CD14-positive monocyte (primary cell): ENCODE measurements around the gene RNASEH2A. TPM values are rescaled to one million over a fixed set of nuclear protein-coding genes. Genes with fewer than 3 reads are reported as not detected.
"Not testable (repeated sequence)": the region's sequence is repeated elsewhere in the genome, so short reads cannot be mapped to it uniquely, and the experiment has no call there.

Experiments used
- DNase-seq, 3 donors: peaks; one replicate each; pipeline ENCODE4 v3.0.0-alpha.2; 2011 to 2022
- H2AFZ ChIP-seq: 2 replicates; pipeline ENCODE4 v1.6.0; 2012; ENCODE audit warnings: mild to moderate bottlenecking, low read depth, low read length, inconsistent platforms; ENCODE audit not compliant: insufficient read depth, poor library complexity, severe bottlenecking
- H3K27ac ChIP-seq, 2 donors: 1 replicate in 1 of 2; 2 replicates in 1 of 2; pipeline ENCODE4 v1.5.1; 2012 to 2013; ENCODE audit warnings: low read length in 2 of 2, control low read depth in 1 of 2, inconsistent platforms in 1 of 2, low read depth in 1 of 2, mild to moderate bottlenecking in 1 of 2
- H3K27me3 ChIP-seq, 2 donors: one replicate each; pipeline versions ENCODE4 v1.6.0 to v1.6.1; 2011 to 2013; ENCODE audit warnings: low read length in 2 of 2; ENCODE audit not compliant: control insufficient read depth in 2 of 2, insufficient read depth in 2 of 2
- H3K36me3 ChIP-seq, 2 donors: replicated peaks in 1 of 2; 1 replicate in 1 of 2; 2 replicates in 1 of 2; pipeline versions ENCODE4 v1.5.1 to v1.6.1; 2012 to 2013; ENCODE audit warnings: low read length in 2 of 2, control low read depth in 1 of 2, inconsistent platforms in 1 of 2, mild to moderate bottlenecking in 1 of 2; ENCODE audit not compliant: insufficient read depth in 2 of 2, control insufficient read depth in 1 of 2
- H3K4me1 ChIP-seq, 2 donors: 1 replicate in 1 of 2; 2 replicates in 1 of 2; pipeline versions ENCODE4 v1.5.1 to v1.6.1; 2012 to 2013; ENCODE audit warnings: low read length in 2 of 2, control low read depth in 1 of 2, inconsistent platforms in 1 of 2, mild to moderate bottlenecking in 1 of 2, moderate library complexity in 1 of 2; ENCODE audit not compliant: insufficient read depth in 2 of 2, control insufficient read depth in 1 of 2
- H3K4me2 ChIP-seq: replicated peaks from 2 replicates; pipeline ENCODE3; 2012; ENCODE audit warnings: low read length, moderate library complexity, mild to moderate bottlenecking; ENCODE audit not compliant: poor library complexity, severe bottlenecking; ENCODE audit errors: extremely low read depth
- H3K4me3 ChIP-seq, 3 experiments: fragments of 200-600 bp in 1 of 3; sonication (generic) in 1 of 3; replicated peaks in 1 of 3; 1 replicate in 2 of 3; 2 replicates in 1 of 3; pipeline ENCODE4 v1.5.1; 2011 to 2013; ENCODE audit warnings: low read length in 3 of 3, mild to moderate bottlenecking in 3 of 3, control low read depth in 2 of 3, low read depth in 2 of 3, inconsistent platforms in 1 of 3, moderate library complexity in 1 of 3
- H3K79me2 ChIP-seq: 2 replicates; pipeline ENCODE4 v1.6.0; 2012; ENCODE audit warnings: mild to moderate bottlenecking, control low read depth, inconsistent platforms, low read length, moderate library complexity; ENCODE audit not compliant: insufficient read depth
- H3K9ac ChIP-seq: 2 replicates; pipeline ENCODE4 v1.6.0; 2017; ENCODE audit warnings: low read length, mild to moderate bottlenecking; ENCODE audit not compliant: insufficient read depth, poor library complexity, severe bottlenecking
- H3K9me3 ChIP-seq, 2 donors: replicated peaks in 1 of 2; 1 replicate in 1 of 2; 2 replicates in 1 of 2; pipeline versions ENCODE4 v1.5.1 to v1.6.1; 2012 to 2013; ENCODE audit warnings: low read length in 2 of 2, control low read depth in 1 of 2; ENCODE audit not compliant: control insufficient read depth in 1 of 2, insufficient read depth in 1 of 2
- H4K20me1 ChIP-seq: 2 replicates; pipeline ENCODE4 v1.6.0; 2012; ENCODE audit warnings: mild to moderate bottlenecking, low read length, control low read depth, moderate library complexity; ENCODE audit not compliant: insufficient read depth
- H3K27ac Mint-ChIP-seq, 7 donors: one replicate each; pipeline ENCODE4 v1.8.0; 2020; ENCODE audit warnings: mild to moderate bottlenecking in 7 of 7, mixed read lengths in 7 of 7, moderate library complexity in 6 of 7, inconsistent platforms in 2 of 7
- H3K27me3 Mint-ChIP-seq, 3 donors: one replicate each; pipeline ENCODE4 v1.8.0; 2021 to 2022; ENCODE audit warnings: low read depth in 3 of 3, mild to moderate bottlenecking in 3 of 3, mixed read lengths in 3 of 3, moderate library complexity in 3 of 3, inconsistent platforms in 1 of 3
- H3K36me3 Mint-ChIP-seq, 2 donors: one replicate each; pipeline ENCODE4 v1.8.0; 2020; ENCODE audit warnings: mixed read lengths in 2 of 2, inconsistent platforms in 1 of 2, mild to moderate bottlenecking in 1 of 2
- H3K4me1 Mint-ChIP-seq: one replicate; pipeline ENCODE4 v1.8.0; 2020; ENCODE audit warnings: mild to moderate bottlenecking, mixed read lengths
- H3K4me3 Mint-ChIP-seq, 2 donors: one replicate each; pipeline ENCODE4 v1.8.0; 2020; ENCODE audit warnings: mild to moderate bottlenecking in 2 of 2, mixed read lengths in 2 of 2, moderate library complexity in 1 of 2
- H3K9me3 Mint-ChIP-seq, 7 donors: one replicate each; pipeline ENCODE4 v1.8.0; 2020 to 2022; ENCODE audit warnings: mixed read lengths in 7 of 7, mild to moderate bottlenecking in 6 of 7, moderate library complexity in 6 of 7, inconsistent platforms in 2 of 7
- CTCF ChIP-seq: fragments of 200-600 bp; IDR thresholded peaks from one replicate; pipeline ENCODE4 v1.8.0; 2022; ENCODE audit warnings: antibody characterized with exemption, mild to moderate bottlenecking
- WGBS: methylation state at CpG from one replicate; pipeline ENCODE4 v1.1.5; 2013; ENCODE audit warnings: missing lambda C conversion rate; ENCODE audit not compliant: insufficient coverage; 5-methylcytosine and 5-hydroxymethylcytosine counted together
- intact Hi-C, 2 donors: fragments of 100-400 bp; cut with micrococcal nuclease; formaldehyde crosslinking; loops; one replicate each; pipeline versions ENCODE4 v1.15.0 to v1.15.1; 2023
- polyA plus RNA-seq, 3 donors: library from polyadenylated mRNA; depleted of rRNA in 1 of 3; unstranded in 2 of 3; stranded (reverse) in 1 of 3; fragments of 300-500 nt in 2 of 3; fragments of >200 nt in 1 of 3; fragmentation: Illumina TruSeq in 2 of 3; gene quantifications; 1 replicate in 2 of 3; 2 replicates in 1 of 3; pipeline ENCODE4 v1.2.3, GENCODE V29; 2012 to 2021

The RNASEH2A gene
- polyA plus RNA-seq, 3 donors: 8.7 to 21.5 (median 15.2) TPM

DNA sequence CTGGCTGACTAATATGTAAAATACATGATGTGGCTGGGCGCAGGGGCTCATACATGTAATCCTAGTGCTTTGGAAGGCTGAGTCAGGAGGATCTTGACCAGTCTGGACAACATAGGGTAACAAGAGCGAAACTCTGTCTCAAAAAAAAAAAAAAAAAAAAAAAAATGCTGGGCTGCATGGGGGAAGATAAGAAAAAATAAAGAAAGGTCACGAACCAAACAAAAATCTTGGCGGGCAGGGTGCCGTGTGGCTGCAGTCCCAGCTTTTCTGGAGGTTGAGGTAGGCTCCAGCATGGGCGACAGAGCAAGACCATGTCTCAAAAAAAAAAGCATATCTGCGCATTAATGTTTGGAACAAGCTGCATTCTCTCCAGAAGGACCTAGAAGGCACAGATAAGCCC is 8.7 kb downstream of the RNASEH2A start:
- H3K4me1 Mint-ChIP-seq: no peaks in the 10 kb centered on the region
- intact Hi-C loops: no loop called here
- no peak overlapping the region for H3K4me2 ChIP-seq

GRCh38 chr19:12817188-12817587 is 10.8 kb downstream of the RNASEH2A start:
- peaks cover 0 to 15% of the 10 kb centered on the region in 2 donors for H3K36me3 ChIP-seq
- H3K4me1 ChIP-seq, H3K27me3 ChIP-seq, DNase-seq, H3K4me3 ChIP-seq, H2AFZ ChIP-seq, H3K27me3 Mint-ChIP-seq, H4K20me1 ChIP-seq, intact Hi-C loops, H3K27ac Mint-ChIP-seq, H3K4me3 Mint-ChIP-seq, H3K27ac ChIP-seq, H3K4me2 ChIP-seq, H3K9ac ChIP-seq, H3K9me3 ChIP-seq, H3K79me2 ChIP-seq, H3K4me1 Mint-ChIP-seq, H3K9me3 Mint-ChIP-seq: not testable (repeated sequence)
- H3K36me3 Mint-ChIP-seq: peaks cover 17 to 31% of the 10 kb centered on the region in 2 donors
- no CpG with 5 or more reads among the region's 6 CpGs for WGBS

More for the DNA sequence above, 8.7 kb downstream of the RNASEH2A start:
- 97% methylated on average over 6 of the region's 7 CpGs for WGBS
- Mint-ChIP-seq H3K4me3 (no peak overlapping the region), H3K27me3 (peaks cover 0 to 5% (median 2%) of the 10 kb centered on the region in 3 donors), H3K9me3 (peaks cover 0 to 2% (median 0%) of the 10 kb centered on the region in 7 donors), H3K27ac (no peak overlapping the region), H3K36me3 (peaks cover 17 to 32% of the 10 kb centered on the region in 2 donors)
- Histone ChIP-seq H3K79me2 (no peaks in the 10 kb centered on the region), H3K36me3 (peaks cover 0 to 15% of the 10 kb centered on the region in 2 donors), H3K4me3 (no peak overlapping the region), H4K20me1 (no peaks in the 10 kb centered on the region), H3K27ac (no peak overlapping the region), H3K9ac (no peak overlapping the region), H3K4me1 (no peaks in the 10 kb centered on the region), H3K9me3 (no peaks in the 10 kb centered on the region), H3K27me3 (no peaks in the 10 kb centered on the region), H2AFZ (no peak overlapping the region)
- no peak for TF ChIP-seq CTCF
- DNase-seq: no peak

GRCh38 chr19:12817810-12818209 is 11.4 kb downstream of the RNASEH2A start:
- H3K27me3 ChIP-seq, H3K4me1 Mint-ChIP-seq, H3K27me3 Mint-ChIP-seq, DNase-seq, H3K4me2 ChIP-seq, H3K79me2 ChIP-seq, intact Hi-C loops, H3K4me1 ChIP-seq, H3K9ac ChIP-seq, H3K27ac ChIP-seq, H4K20me1 ChIP-seq, H3K4me3 Mint-ChIP-seq, H3K9me3 ChIP-seq, H2AFZ ChIP-seq, H3K4me3 ChIP-seq: not testable (repeated sequence)
- Mint-ChIP-seq H3K9me3 (peaks cover 0 to 11% (median 7%) of the 10 kb centered on the region in 7 donors), H3K27ac (peak overlapping the region in 1 of 7 donors; percentile 36), H3K36me3 (peaks cover 13 to 26% of the 10 kb centered on the region in 2 donors)
- WGBS: 84% methylated on average over 4 of the region's 11 CpGs
- peaks cover 0 to 15% of the 10 kb centered on the region in 2 donors for H3K36me3 ChIP-seq
